GM19324 (cell line): ENCODE results near the gene RNF222.
"Not testable (repeated sequence)": the region's sequence is repeated elsewhere in the genome, so short reads cannot be mapped to it uniquely, and the experiment has no call there.

ENCODE experiments used
- ATAC-seq: cut with Tn5 transposase; IDR thresholded peaks from one replicate; pipeline ENCODE4 v1.9.1; 2021; ENCODE audit warnings: mild to moderate bottlenecking, moderate library complexity; ENCODE audit not compliant: unreplicated experiment, low FRiP score

RNF222 gene

DNA sequence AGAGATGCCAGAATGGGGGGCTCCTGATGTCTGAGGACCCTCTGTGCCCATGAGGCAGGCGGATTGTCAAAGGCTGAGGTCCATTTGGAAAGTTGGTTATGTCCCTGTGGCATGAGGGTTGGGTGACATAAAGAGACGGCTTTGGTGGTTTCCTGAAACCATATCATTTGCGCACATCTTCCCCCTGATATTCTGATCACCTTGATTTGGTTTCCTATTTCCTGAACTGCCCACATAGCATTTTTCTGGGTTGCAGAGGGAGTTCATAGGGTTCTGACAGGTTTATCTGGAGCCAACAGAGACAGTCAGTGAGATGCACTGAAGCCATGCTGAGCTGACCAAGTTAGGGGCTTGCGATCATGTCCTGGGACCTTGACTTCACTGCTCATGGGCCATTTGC, 15.7 kb upstream of the RNF222 start:
- ATAC-seq, result no peak

DNA sequence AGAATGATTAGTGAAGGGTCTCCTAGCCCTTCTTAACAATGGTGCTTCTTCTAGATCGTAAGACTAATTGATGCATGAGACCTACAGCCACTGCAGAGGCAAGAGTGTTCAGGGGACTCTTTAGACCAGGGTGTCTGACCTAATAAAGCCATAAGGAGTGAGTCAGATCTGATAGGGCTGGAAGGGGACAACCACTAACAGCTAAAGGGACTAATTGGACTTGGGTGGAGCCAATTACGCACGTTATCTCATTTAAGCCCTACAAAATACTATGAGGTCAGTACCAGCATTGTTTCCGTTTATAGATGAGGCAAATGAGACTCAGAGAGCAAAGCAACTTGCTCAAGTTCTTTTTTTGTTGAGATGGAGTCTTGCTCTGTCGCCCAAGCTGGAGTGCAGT, 14.5 kb upstream of the RNF222 start:
- no peak for ATAC-seq

DNA sequence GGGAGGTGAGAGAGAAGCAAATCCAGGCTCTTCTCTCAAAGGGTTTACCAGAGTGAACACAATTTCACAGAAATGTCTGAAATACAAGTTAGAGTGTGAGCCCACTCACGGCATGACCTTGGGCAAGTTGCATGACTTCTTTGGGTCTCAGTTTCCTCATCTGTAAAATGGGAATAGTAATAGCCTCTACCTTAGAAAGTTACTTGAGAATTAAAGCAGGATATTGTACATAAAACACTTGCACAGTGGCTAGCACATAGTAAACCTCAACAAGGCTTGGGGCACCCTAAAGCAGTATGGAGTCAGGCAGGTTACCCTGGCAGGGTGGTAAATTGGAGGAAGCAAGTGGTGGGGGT, 13.2 kb upstream of the RNF222 start:
- no peak for ATAC-seq

DNA sequence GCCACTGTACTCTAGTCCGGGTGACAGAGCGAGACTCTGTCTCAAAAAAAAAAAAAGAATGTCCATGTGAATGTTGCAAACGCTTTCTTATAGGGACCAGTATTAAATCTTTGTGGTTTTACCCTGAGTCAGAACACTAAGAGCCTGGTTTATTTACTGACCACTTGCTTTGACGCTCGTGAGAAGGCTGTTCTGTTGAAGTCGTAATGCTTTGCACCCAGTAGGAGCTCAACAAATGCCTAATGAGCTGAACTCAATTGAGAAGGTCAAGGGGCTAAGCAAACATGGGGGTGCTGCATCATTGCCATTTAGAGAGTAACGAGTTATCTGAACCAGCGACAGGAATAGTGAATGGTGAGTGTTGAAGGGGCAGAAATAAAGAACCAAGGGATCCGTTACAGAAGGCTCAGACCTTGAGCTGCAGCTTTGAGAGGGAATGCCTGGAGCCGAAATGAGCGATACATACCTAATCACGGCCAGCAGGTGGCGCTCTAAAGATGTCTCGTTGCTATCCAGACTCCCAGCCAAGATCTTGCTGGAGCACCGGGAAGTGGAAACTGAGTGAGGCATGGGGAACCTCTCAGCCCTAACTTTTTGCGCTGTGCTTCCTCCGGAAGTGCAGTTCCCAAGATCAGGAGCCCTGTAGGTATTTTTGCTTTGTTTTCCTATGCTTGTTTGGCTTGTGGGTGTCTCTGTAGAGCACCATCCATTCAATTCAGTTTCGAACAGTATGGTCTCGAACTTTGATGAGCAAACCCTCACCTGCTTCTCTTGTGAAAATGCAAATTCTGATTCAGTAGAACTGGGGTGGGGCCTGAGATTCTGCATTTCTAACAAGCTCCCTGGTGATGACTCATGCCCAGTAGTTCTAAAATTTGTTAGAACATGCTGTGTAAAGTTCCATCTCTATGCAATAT, 12.6 kb upstream of the RNF222 start:
- ATAC-seq, result no peak

DNA sequence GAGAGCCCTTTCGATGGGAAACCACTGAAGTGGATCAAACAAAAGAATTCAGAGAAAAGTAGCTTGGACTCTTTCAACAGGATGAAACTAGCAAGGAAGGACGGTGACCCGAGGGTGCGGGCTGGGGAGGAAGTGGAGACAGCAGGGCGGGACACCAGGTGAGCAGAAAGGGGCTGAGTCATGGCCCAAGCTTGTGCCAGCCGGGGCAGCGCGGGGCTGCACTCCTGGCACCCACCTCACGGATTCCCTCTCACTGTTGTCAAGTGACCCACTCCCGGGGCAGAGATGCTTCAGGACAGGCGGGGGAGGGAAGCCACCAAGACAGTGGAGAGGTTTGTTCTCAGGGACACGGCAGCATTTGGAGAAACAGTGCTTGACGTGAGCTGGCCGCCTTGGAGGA, 10.7 kb upstream of the RNF222 start:
- ATAC-seq, result no peak

DNA sequence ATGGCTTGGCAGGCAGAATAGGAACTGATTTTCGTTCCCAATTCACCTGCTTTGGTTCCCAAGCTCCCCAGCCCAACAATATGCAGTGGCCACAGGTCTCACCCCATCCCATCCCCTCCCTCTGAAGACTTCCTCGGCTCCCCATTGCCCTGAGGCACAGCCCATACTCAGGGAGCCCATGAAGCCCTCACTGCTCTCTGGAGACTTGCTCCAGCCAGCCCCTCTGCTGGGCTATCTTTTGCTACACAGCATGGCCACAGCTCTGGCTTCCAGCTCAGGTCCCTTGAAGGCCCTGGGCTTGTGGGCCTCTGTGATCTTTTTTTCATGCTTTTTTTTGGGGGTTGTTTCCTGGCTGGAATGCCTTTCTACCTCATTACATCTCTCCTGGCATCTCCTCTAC, 8.5 kb upstream of the RNF222 start:
- no peak for ATAC-seq

DNA sequence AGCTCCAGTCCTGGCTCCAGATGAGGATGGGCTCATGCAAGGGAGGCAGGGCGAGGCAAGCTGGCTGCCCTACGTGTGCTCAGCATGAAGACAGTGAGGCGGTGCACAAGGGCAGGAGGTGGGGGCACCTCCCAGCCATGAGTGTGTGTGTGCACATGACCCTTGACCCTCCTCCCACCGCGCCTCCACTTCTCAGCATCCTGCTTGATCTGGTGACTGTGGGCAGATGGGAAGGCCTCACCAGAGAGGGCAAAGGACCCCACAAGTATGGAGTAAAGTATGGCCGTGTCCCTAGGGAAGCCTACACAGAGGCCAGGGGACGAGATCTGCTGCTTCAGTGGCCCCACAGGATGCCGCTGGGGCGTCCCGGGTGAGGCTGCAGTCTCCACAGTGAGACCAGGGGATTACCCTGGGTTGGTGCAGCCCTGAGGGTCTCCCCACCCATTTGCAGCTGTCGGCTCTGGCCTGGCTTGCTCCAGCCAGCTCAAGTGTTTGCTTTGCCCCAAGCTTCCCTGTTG, 7.9 kb upstream of the RNF222 start:
- ATAC-seq, result no peak

DNA sequence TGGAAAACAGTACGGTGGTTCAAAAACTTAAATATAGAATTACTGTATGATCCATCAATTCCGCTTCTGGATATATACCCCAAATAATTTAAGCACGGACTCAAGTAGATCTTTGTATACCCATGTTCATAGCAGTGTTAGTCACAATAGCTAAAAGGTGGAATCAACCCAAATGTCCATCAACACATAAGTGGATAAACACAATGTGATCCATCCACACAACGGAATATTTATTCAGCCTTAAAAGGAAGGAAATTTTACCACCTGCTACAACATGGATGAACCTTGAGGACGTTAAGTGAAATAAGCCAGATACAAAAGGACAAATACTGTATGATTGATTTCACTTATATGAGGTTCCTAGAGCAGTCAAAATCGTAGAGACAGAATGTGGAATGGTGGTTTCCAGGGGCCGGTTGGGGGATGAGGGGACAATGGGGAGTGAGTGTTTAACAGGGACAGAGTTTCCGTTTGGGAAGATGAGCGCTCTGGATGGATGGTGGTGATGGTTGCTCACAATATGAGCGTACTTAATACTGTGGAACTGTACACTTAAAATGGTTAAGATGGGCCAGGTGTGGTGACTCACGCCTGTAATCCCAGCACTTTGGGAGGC, 5.4 kb upstream of the RNF222 start:
- no peak for ATAC-seq

DNA sequence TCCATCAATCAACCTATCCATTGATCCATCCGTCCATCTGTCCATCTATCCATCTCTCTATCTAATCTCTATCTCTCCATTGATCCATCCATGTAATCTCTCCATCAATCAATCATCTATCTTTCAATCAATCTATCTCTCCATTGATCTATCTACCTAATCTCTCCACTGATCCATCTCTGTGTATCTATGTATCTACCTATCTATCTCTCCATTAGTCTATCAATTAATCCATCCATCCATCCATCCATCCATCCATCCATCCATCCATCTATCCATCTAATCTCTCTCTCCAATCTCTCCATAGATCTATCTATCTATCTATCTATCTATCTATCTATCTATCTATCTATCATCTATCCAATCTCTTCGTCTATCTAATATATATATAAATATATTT, 3.5 kb upstream of the RNF222 start:
- no peak for ATAC-seq

DNA sequence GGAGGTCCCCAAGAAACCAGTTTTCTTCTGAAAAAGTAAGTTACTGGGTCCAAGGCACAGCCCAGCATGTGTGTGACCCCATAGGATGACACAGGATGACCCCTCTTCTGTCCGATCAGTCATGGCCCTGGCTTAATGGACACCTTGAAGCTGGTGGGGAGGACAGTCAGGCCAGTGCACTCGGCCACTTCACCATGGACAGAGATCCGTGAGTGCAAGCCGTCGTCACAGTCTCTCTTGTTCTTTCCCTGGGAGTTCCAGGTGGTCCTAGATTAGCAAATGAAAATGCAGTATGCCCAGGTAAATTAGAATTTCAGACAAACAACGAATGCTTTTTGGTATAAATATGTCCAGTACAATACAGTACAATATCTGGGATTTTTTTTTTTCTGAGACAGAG, 1.4 kb upstream of the RNF222 start:
- ATAC-seq, result no peak

DNA sequence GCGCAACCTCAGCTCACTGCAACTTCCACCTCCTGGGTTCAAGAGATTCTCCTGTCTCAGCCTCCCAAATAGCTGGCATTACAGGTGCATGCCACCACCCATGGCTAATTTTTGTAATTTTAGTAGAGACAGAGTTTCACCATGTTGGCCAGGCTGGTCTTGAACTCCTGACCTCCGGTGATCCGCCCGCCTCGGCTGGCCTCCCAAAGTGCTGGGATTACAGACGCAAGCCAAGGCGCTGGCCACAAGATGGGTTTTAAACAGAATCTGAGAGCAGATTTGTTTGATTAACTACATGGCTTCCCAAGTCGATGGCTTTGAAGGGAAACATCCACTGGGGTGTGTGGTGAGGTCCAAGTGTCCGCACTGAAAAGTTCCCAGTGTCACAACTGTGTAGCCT, 3.1 kb downstream of the RNF222 start:
- not testable (repeated sequence) for ATAC-seq

DNA sequence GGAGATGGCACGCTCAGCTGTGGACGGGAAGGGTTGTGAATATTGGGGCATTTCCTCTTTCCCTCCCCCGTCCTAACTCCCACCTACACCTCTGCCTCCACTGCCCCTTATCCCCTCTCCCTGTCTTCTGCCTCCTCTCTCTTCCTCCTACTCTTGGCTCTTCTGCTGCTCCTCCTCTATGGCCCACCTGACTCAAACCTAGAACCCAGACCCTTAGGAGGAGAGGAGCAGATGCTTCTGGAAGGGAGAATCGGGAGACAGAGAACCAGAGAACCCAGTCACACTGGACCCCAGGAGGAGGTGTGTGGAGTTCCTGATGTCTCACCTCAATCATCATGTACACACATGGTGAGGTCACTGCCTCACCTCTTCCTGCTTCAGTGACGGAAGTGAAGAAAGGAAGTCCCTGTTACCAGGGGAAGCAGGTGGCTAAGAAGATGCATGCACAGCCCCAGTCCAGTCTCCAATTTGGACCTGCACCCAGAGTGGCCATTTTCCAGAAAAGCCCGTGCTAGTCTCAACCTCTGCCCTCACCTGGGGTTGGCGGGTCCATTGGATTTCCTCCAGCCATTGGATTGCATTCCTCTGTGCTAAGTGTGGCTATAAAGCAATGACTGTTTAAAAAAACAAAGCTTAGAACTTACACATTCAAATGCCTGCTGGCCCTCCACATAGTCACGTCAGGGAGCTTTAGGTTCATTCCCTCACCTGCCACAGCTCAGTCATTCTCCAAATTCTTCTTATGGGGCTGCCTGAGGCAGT, 4.0 kb downstream of the RNF222 start:
- ATAC-seq, result no peak

DNA sequence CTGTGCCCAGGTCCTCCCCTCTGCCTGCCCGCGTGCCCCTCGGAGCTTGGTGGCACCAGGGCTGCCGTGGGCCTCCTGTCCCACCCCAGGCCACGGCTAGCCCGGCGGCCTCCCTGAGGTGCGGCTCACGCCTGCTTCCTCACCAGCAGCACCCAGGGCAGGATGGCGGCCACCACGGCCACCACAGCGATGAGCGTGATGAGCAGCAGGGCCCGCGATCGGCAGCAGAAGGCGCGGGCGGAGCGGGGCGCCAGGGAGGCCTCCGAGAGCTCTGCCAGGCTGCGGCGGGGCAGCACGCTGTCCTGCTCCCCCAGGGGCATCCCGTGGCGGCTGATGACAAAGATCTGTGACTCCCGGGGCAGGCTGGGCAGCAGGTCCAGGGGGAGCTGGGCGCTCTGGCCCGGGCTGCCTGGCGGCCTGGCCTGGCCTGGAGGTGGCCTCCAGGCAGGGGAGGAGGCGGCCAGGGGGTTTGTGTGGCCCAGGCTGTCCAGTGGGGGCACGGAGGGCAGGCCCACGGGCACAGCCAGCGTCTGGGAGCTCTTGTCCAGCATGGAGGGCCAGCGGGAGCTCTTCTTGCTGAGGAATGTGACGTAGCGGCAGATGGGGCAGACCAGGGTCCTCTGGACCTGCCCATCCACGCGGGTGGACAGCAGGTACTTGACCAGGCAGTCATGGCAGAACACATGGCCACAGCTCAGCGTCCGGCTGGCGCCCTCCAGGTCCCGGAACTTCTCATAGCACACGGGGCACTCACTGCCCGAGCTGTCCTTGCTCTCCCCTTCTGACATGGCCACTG, 4.8 kb downstream of the RNF222 start:
- no peak for ATAC-seq

DNA sequence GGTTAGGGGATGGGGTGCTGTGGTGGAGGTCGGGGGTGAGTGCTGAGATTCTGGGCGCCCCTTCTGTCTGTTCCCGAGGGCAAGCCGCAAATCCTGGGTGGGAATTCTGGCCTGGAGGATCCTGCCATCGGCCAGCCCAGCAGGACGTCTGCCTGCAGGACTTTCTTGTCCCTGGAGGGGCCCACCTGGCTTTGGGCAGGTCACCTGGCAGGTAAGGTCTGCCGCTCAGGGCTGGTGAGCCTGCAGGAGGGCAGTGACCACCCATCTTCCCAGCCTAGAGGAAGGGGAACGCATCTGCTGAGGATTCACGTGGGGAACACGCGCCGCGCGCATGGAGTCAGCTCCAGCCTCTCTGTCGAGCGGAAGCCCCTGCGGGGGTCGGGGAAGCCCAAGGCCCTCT, 5.4 kb downstream of the RNF222 start:
- no peak for ATAC-seq

DNA sequence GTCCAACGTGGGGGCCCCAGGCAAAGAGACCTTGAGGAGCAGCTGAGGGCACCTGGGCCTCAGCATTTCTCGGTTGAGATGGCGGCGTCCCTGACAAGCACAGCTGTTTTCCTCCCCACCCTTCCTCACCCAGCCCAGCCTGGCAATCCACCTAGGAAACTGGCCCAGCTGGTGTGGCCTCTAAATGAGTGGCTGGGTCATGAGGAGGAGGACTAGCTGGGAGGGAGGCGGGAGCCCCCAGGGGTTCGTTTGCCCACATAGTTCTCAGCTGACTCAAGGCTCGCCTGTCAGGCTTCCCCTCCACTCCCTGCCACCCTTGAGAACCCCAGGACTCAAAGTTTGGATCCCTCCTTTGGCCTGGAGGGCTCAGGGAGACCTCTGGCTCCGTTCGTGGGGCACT, 5.9 kb downstream of the RNF222 start:
- ATAC-seq, result no peak

DNA sequence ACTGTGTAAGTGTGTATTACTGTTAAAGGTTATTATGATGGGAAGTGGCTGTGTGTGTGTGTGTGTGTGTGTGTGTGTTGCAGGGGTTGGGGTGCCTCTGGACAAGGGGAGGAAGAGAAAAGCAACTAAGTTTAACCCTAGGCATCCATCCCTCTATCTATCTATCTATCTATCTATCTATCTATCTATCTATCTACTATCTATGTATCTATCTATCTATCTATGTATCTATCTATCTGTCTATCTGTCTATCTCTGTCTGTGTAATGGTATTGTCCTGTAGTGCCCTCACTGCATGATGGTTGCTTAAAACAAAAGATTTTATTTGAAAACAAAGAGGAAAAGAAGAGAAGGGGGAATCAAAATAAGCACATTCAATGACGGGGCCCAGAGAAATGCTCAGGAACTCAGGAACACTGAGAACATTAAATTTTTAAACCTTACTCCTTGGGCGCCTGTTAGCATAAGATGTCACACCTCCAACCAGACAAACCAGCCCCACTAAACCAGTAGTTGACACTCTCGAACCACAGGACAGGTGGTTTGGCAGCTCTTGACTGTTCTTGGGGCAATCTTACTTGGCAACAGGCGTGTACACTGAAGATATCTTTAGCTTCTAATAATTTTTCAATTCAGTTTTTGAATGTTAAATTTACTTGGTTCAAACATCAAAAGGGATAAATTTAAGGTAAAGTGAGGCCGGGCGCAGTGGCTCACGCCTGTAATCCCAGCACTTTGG, 9.5 kb downstream of the RNF222 start:
- ATAC-seq, result no peak

DNA sequence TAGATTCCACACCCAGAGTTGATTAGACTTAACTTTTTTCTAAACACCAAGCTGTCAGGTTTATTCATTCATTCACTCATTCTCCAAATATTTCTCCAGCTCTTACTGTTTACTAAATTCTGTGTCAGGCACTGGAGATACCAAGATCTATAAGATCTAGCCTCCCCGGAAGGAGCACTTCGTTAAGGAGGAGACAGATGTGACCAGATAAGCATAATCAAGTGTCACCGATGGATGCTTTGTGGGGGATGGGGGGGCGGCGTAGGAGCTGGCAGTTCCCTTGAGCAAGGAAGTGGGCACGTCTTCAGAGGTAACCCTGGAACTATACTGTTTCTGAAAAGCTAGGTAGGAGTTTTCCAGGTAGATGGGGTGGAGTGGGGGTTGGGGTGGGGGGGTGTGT, 10.8 kb downstream of the RNF222 start:
- ATAC-seq, result no peak

DNA sequence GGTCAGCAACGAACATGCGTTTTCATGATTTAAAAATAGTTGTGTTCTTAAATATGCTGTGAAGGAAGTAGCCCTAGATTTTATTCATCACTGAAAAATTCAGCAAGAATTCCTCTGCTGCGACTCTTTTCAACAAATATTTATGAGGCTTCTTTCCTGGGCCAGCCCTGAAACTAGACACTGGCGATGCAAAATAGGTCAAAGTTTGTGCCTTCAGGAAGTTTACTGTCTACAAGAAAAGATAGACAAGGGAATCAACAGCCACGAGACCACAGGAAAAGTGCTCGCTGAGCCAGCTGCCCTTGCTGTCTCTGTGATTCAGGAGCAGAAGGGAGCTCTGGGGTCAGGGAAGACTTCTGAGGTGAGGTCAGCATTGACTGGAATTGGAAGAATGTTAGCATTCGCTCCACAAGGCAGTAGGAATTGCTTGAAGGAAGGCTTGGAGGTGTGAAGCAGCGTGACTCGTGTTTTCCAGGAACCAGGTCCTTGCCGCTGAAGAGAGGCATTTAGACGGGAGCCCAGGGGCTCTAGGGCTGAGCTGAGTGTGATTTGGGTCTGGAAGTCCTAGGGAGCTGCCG, 12.7 kb downstream of the RNF222 start:
- ATAC-seq, result no peak

DNA sequence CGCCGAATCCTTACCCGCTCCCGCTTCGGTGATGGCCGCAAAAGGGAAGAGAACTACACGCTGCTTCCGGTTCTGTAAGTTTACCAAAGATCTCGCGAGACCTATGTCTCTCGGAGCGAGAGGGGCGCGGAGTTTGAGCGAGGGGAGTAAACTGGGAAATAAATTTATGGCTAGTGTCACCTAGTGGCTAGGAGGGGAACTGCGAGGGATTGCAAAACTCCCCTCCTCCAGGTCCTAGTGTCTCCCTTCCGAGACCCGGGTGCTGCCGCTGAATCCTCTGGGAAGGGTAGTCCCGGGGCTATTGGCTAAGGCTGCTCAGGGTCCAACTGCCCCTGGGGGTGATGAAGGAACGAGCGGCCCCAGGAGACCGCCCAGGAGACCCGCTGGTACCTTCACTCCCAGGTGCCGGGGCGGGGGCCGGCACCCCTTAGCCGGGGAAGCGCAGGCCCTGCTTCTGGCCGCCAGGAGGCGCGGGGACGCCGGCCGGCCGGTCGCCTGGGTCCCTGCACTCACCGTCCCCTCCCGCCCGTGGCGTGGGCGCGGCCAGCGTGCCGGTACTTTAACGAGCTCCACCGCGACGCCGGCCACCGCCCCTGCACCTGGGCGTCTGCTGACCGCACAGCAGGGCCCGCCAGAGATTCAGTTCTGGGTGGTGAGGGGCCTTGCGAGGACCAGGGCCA, 14.3 kb downstream of the RNF222 start, which contains the start of gene RPL26:
Gene RPL26, minus strand, starts transcription at position 51 of the 680 bp plus-strand sequence. CDS start 883 bp downstream, outside the sequence.
- peak; percentile 91 for ATAC-seq
